ENCODE results near the gene RNF4.

DNA sequence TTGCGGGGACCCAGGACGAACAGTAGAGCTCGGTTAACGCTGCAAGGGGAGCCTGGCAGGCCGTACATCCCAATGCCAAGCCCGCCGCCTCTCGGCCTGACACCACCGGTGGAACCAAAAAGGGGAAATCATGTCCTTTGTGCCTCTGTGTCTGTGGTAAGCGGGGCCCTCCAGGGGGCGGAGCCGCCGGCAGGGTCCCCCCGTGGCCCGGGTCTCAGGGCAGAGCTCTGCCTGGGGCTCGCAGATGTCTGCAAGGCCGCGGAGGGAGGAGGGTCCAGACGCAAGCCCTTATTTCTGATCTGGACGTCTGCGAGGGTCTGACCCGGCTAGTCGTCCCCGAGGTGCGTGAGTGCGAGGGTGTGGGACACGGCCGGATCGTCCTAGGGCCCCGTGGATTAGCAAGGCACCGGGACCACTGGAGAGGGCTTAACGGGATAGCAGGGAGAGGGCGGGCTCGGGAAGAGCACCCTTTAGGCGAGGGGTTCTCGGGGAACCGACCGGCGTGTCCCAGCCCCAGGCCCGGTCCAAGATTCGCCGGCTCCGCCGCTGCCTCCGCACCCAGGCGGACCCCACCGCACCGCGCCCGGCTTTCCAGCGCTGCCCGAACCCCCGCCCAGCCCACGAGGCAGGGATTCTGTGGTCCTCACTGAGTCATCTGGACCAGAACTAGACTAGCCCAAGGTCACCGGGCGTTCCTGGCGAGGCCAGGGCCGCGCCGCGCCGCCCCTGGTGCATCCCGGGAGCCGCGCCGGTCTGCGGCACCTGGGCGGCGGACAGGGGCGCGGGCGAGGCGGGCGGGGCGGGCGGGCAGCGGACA is 66.7 kb downstream of the RNF4 start:
- TF ChIP-seq POLR2A (IDR thresholded peaks at IDR 0.05) (peak; percentile 60), EP300 (IDR thresholded peaks at IDR 0.05) (no peak)
- TF ChIP-seq, protein P1, sequence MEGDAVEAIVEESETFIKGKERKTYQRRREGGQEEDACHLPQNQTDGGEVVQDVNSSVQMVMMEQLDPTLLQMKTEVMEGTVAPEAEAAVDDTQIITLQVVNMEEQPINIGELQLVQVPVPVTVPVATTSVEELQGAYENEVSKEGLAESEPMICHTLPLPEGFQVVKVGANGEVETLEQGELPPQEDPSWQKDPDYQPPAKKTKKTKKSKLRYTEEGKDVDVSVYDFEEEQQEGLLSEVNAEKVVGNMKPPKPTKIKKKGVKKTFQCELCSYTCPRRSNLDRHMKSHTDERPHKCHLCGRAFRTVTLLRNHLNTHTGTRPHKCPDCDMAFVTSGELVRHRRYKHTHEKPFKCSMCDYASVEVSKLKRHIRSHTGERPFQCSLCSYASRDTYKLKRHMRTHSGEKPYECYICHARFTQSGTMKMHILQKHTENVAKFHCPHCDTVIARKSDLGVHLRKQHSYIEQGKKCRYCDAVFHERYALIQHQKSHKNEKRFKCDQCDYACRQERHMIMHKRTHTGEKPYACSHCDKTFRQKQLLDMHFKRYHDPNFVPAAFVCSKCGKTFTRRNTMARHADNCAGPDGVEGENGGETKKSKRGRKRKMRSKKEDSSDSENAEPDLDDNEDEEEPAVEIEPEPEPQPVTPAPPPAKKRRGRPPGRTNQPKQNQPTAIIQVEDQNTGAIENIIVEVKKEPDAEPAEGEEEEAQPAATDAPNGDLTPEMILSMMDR (IDR thresholded peaks at IDR 0.05) = peak in 1 of 3 donors; percentile 11
